Measurements from ENCODE around the gene FPR3.

The FPR3 gene

DNA sequence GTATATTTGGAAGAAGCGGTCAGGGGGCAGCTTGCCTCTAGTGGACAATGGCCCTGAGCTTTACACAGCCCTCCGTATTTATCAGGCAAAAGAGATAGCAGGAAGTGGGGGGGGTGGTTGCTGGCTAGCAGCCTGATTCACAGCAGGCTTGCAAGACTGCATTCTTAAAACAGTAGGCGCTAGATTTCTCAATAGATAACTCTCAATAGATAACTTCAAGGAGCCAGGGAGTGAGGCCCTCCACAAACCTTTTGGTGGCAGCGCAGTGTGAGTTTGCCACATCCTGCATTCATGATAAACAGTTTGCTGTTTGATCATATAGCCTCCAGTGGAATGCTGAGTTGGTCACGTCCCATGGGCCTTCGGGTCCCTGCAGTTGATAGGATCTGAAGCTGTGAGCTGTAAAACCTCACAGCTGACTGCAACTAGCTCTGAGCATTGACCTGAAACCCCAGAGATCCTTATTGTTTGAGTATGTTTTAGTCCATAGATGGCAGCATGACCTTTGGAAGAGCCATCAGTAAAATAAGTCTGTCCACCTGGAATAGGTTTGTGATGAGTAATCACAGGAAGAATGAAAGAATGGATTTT lies 12.2 kb downstream of the FPR3 start:
- no peaks in the 10 kb centered on the region for H3K9me3 ChIP-seq (ENCODE audit: control insufficient read depth, low read length)
- WGBS: 45% methylated on average over 6 of the region's 6 CpGs
- no peaks in the 10 kb centered on the region for H3K79me1 ChIP-seq (replicated peaks; ENCODE audit: low read length, poor library complexity, severe bottlenecking)
- no peak overlapping the region for H4K8ac ChIP-seq (ENCODE audit: low read length)
- H3K4ac ChIP-seq (ENCODE audit: low read depth in 1 of 2, low read length in 2 of 2): no peak overlapping the region
- no peak overlapping the region for H2BK15ac ChIP-seq (ENCODE audit: low read depth, poor library complexity, severe bottlenecking)
- no peak overlapping the region for H3K4me3 ChIP-seq (ENCODE audit: insufficient read depth in 1 of 2, low read depth in 1 of 2, low read length in 2 of 2)
- H2BK5ac ChIP-seq (ENCODE audit: low read depth, low read length, poor library complexity, severe bottlenecking): no peak overlapping the region
- H3K4me1 ChIP-seq (ENCODE audit: control insufficient read depth, insufficient read depth, low read depth, low read length): no peaks in the 10 kb centered on the region
- no peaks in the 10 kb centered on the region for H3K27me3 ChIP-seq (ENCODE audit: control insufficient read depth in 1 of 2, insufficient read depth in 1 of 2, low read length in 2 of 2)
- no peaks in the 10 kb centered on the region for H3K36me3 ChIP-seq (ENCODE audit: control insufficient read depth in 1 of 2, insufficient read depth in 2 of 2, low read depth in 1 of 2, low read length in 2 of 2)
- no peak overlapping the region for H2AK5ac ChIP-seq (ENCODE audit: low read length, severe bottlenecking)
- no peak overlapping the region for H2BK120ac ChIP-seq (ENCODE audit: low read depth, low read length)
- H4K91ac ChIP-seq (ENCODE audit: low read length): no peak overlapping the region
- H2AFZ ChIP-seq (ENCODE audit: low read depth, low read length): no peak overlapping the region
- DNase-seq: no peak
- no peak overlapping the region for H3K23ac ChIP-seq (ENCODE audit: low read length in 2 of 2)
- no peak overlapping the region for H3K4me2 ChIP-seq (ENCODE audit: low read length, poor library complexity, severe bottlenecking)
- no peak overlapping the region for H3K9ac ChIP-seq (ENCODE audit: low read length)
- no peak overlapping the region for H3K27ac ChIP-seq (ENCODE audit: low read length, poor library complexity, severe bottlenecking)
- H3K14ac ChIP-seq (ENCODE audit: low read length in 2 of 2): no peak overlapping the region
- no peak overlapping the region for H2BK12ac ChIP-seq (ENCODE audit: low read length in 2 of 2)
- no peak overlapping the region for H3K18ac ChIP-seq (ENCODE audit: low read depth in 1 of 2, low read length in 2 of 2)

DNA sequence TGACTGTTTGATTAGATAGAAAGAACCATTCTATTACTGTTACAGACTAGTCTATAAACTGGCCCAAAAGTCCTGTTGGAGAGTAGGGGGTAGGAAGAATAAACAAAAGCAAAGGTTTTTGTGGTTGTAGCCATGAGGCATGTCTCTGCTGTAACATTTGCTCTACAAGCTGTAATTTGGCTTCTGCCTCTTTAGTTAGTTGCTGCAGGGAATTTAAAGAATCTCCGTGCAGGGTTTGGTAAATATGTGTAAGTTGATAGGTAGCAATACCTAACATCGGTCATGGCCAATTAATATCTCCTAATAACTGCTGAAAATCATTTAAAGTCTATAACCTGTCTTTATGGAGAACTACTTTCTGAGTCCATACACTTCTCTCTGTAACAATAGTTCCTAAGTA lies 13.0 kb downstream of the FPR3 start:
- Histone ChIP-seq H2BK12ac (ENCODE audit: low read length in 2 of 2) (no peak overlapping the region), H3K9ac (ENCODE audit: low read length) (peak overlapping the region; percentile 9), H3K23ac (ENCODE audit: low read length in 2 of 2) (no peak overlapping the region), H3K27ac (ENCODE audit: low read length, poor library complexity, severe bottlenecking) (no peak overlapping the region), H2BK120ac (ENCODE audit: low read depth, low read length) (no peak overlapping the region), H3K9me3 (ENCODE audit: control insufficient read depth, low read length) (no peaks in the 10 kb centered on the region), H4K91ac (ENCODE audit: low read length) (no peak overlapping the region), H2AFZ (ENCODE audit: low read depth, low read length) (no peak overlapping the region), H3K79me1 (replicated peaks; ENCODE audit: low read length, poor library complexity, severe bottlenecking) (no peaks in the 10 kb centered on the region), H3K27me3 (ENCODE audit: control insufficient read depth in 1 of 2, insufficient read depth in 1 of 2, low read length in 2 of 2) (no peaks in the 10 kb centered on the region), H3K4ac (ENCODE audit: low read depth in 1 of 2, low read length in 2 of 2) (no peak overlapping the region), H3K4me2 (ENCODE audit: low read length, poor library complexity, severe bottlenecking) (no peak overlapping the region), H2AK5ac (ENCODE audit: low read length, severe bottlenecking) (no peak overlapping the region), H2BK15ac (ENCODE audit: low read depth, poor library complexity, severe bottlenecking) (no peak overlapping the region), H3K4me1 (ENCODE audit: control insufficient read depth, insufficient read depth, low read depth, low read length) (no peaks in the 10 kb centered on the region), H2BK5ac (ENCODE audit: low read depth, low read length, poor library complexity, severe bottlenecking) (no peak overlapping the region), H3K14ac (ENCODE audit: low read length in 2 of 2) (no peak overlapping the region), H3K18ac (ENCODE audit: low read depth in 1 of 2, low read length in 2 of 2) (no peak overlapping the region), H4K8ac (ENCODE audit: low read length) (no peak overlapping the region), H3K36me3 (ENCODE audit: control insufficient read depth in 1 of 2, insufficient read depth in 2 of 2, low read depth in 1 of 2, low read length in 2 of 2) (no peaks in the 10 kb centered on the region), H3K4me3 (ENCODE audit: insufficient read depth in 1 of 2, low read depth in 1 of 2, low read length in 2 of 2) (no peak overlapping the region)
- no CpG with 5 or more reads among the region's 2 CpGs for WGBS
- no peak for DNase-seq

DNA sequence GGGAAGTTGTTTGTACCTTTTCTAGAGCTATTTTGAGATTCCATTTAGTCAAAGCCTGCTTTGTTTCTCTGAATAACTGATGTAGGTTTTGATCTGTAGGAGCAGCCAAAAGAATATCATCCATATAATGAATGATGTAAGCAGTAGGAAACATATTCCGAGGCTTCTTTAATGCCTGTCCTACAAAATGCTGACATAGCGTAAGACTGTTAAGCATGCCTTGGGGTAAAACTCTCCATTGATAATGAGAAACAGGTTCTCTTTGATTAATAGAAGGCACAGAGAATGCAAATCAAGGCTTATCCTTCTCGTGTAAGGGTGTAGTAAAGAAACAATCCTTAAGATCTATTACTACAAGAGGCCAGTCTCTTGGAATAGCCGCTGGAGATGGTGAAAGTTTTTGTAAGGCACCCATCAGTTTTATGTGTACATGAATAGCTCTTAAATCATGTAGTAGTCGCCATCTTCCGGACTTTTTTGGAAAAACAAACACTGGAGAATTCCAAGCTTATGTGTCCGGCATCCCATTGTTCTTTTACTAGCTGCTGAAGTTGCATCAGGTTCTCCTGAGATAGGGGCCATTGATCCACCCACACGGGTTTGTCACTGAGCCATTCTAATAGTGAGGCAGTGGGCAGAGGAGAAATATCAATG lies 13.5 kb downstream of the FPR3 start:
- Histone ChIP-seq H4K91ac (ENCODE audit: low read length) (no peak overlapping the region), H3K27ac (ENCODE audit: low read length, poor library complexity, severe bottlenecking) (no peak overlapping the region)
- 78% methylated on average over 7 of the region's 8 CpGs for WGBS

DNA sequence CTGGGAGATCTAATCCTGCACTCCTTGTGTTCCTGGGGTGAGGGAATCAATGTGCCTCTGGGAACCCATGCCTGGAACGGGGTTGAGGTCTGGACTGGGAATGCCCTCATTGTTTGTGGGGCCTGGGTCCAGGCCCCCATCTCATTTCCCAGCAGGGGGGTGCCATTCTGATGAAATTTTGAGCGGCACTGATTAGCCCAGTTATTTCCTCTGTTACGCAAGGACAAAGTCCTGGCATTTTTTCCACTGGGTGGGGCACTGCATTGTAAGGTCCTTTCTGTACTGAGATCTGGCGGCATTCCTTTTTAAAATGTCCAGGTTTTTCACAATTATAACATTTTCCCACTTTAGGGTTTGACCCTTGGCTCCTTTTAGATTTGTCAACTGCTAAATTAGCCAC lies 14.8 kb downstream of the FPR3 start:
- Histone ChIP-seq H3K9me3 (ENCODE audit: control insufficient read depth, low read length) (no peaks in the 10 kb centered on the region), H3K14ac (ENCODE audit: low read length in 2 of 2) (no peak overlapping the region), H2BK120ac (ENCODE audit: low read depth, low read length) (no peak overlapping the region), H3K4ac (ENCODE audit: low read depth in 1 of 2, low read length in 2 of 2) (no peak overlapping the region), H3K18ac (ENCODE audit: low read depth in 1 of 2, low read length in 2 of 2) (no peak overlapping the region), H2BK5ac (ENCODE audit: low read depth, low read length, poor library complexity, severe bottlenecking) (no peak overlapping the region), H2BK12ac (ENCODE audit: low read length in 2 of 2) (no peak overlapping the region), H4K8ac (ENCODE audit: low read length) (no peak overlapping the region), H4K91ac (ENCODE audit: low read length) (no peak overlapping the region), H2AK5ac (ENCODE audit: low read length, severe bottlenecking) (no peak overlapping the region), H3K23ac (ENCODE audit: low read length in 2 of 2) (no peak overlapping the region), H3K27ac (ENCODE audit: low read length, poor library complexity, severe bottlenecking) (no peak overlapping the region), H3K4me1 (ENCODE audit: control insufficient read depth, insufficient read depth, low read depth, low read length) (no peaks in the 10 kb centered on the region), H3K36me3 (ENCODE audit: control insufficient read depth in 1 of 2, insufficient read depth in 2 of 2, low read depth in 1 of 2, low read length in 2 of 2) (no peaks in the 10 kb centered on the region), H3K79me1 (replicated peaks; ENCODE audit: low read length, poor library complexity, severe bottlenecking) (no peaks in the 10 kb centered on the region), H2BK15ac (ENCODE audit: low read depth, poor library complexity, severe bottlenecking) (no peak overlapping the region), H2AFZ (ENCODE audit: low read depth, low read length) (no peak overlapping the region), H3K4me2 (ENCODE audit: low read length, poor library complexity, severe bottlenecking) (no peak overlapping the region), H3K9ac (ENCODE audit: low read length) (no peak overlapping the region), H3K4me3 (ENCODE audit: insufficient read depth in 1 of 2, low read depth in 1 of 2, low read length in 2 of 2) (no peak overlapping the region), H3K27me3 (ENCODE audit: control insufficient read depth in 1 of 2, insufficient read depth in 1 of 2, low read length in 2 of 2) (no peaks in the 10 kb centered on the region)
- 70% methylated on average over 4 of the region's 4 CpGs for WGBS
- no peak for DNase-seq

More for the DNA sequence above, 13.5 kb downstream of the FPR3 start:
- H3K4me3 ChIP-seq (ENCODE audit: insufficient read depth in 1 of 2, low read depth in 1 of 2, low read length in 2 of 2): no peak overlapping the region
- H2AFZ ChIP-seq (ENCODE audit: low read depth, low read length): no peak overlapping the region
- no peak overlapping the region for H4K8ac ChIP-seq (ENCODE audit: low read length)
- no peaks in the 10 kb centered on the region for H3K27me3 ChIP-seq (ENCODE audit: control insufficient read depth in 1 of 2, insufficient read depth in 1 of 2, low read length in 2 of 2)
- H3K9me3 ChIP-seq (ENCODE audit: control insufficient read depth, low read length): no peaks in the 10 kb centered on the region
- H3K4me2 ChIP-seq (ENCODE audit: low read length, poor library complexity, severe bottlenecking): no peak overlapping the region
- no peaks in the 10 kb centered on the region for H3K36me3 ChIP-seq (ENCODE audit: control insufficient read depth in 1 of 2, insufficient read depth in 2 of 2, low read depth in 1 of 2, low read length in 2 of 2)
- no peak overlapping the region for H2BK120ac ChIP-seq (ENCODE audit: low read depth, low read length)
- H3K4ac ChIP-seq (ENCODE audit: low read depth in 1 of 2, low read length in 2 of 2): no peak overlapping the region
- H3K23ac ChIP-seq (ENCODE audit: low read length in 2 of 2): no peak overlapping the region
- no peak overlapping the region for H2AK5ac ChIP-seq (ENCODE audit: low read length, severe bottlenecking)
- peak overlapping the region; percentile 40 for H3K9ac ChIP-seq (ENCODE audit: low read length)
- H3K79me1 ChIP-seq (replicated peaks; ENCODE audit: low read length, poor library complexity, severe bottlenecking): no peaks in the 10 kb centered on the region
- no peak overlapping the region for H2BK15ac ChIP-seq (ENCODE audit: low read depth, poor library complexity, severe bottlenecking)
- no peak for DNase-seq
- H2BK5ac ChIP-seq (ENCODE audit: low read depth, low read length, poor library complexity, severe bottlenecking): no peak overlapping the region
- no peak overlapping the region for H3K14ac ChIP-seq (ENCODE audit: low read length in 2 of 2)
- H3K18ac ChIP-seq (ENCODE audit: low read depth in 1 of 2, low read length in 2 of 2): no peak overlapping the region
- H2BK12ac ChIP-seq (ENCODE audit: low read length in 2 of 2): no peak overlapping the region
- H3K4me1 ChIP-seq (ENCODE audit: control insufficient read depth, insufficient read depth, low read depth, low read length): no peaks in the 10 kb centered on the region
